Coronary artery (tissue), 2 donors: Measurements from ENCODE around the gene NPFF.

Source experiments
- DNase-seq: peaks from one replicate; pipeline ENCODE4 v3.0.0-alpha.2; 2017; ENCODE audit warnings: low spot score
- H3K27ac ChIP-seq, 2 donors: fragments of 200-600 bp; sonication (generic); one replicate each; pipeline ENCODE4 v1.5.1; 2016 to 2019
- H3K4me3 ChIP-seq: fragments of 200-600 bp; sonication (generic); 2 replicates; pipeline ENCODE4 v1.5.1; 2016; ENCODE audit warnings: mild to moderate bottlenecking, moderate library complexity
- TF ChIP-seq, protein P1 (sequence below): fragments of 200-600 bp; sonication (generic); IDR thresholded peaks from one replicate; pipeline ENCODE4 v1.5.1; 2019; ENCODE audit warnings: antibody characterized with exemption

Gene NPFF

GRCh38 chr12:53530061-53530460 is 22.8 kb upstream of the NPFF start:
- DNase-seq = no peak
- no peak overlapping the region for H3K4me3 ChIP-seq
- TF ChIP-seq, protein P1, sequence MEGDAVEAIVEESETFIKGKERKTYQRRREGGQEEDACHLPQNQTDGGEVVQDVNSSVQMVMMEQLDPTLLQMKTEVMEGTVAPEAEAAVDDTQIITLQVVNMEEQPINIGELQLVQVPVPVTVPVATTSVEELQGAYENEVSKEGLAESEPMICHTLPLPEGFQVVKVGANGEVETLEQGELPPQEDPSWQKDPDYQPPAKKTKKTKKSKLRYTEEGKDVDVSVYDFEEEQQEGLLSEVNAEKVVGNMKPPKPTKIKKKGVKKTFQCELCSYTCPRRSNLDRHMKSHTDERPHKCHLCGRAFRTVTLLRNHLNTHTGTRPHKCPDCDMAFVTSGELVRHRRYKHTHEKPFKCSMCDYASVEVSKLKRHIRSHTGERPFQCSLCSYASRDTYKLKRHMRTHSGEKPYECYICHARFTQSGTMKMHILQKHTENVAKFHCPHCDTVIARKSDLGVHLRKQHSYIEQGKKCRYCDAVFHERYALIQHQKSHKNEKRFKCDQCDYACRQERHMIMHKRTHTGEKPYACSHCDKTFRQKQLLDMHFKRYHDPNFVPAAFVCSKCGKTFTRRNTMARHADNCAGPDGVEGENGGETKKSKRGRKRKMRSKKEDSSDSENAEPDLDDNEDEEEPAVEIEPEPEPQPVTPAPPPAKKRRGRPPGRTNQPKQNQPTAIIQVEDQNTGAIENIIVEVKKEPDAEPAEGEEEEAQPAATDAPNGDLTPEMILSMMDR = no peak
- no peak overlapping the region for H3K27ac ChIP-seq

DNA sequence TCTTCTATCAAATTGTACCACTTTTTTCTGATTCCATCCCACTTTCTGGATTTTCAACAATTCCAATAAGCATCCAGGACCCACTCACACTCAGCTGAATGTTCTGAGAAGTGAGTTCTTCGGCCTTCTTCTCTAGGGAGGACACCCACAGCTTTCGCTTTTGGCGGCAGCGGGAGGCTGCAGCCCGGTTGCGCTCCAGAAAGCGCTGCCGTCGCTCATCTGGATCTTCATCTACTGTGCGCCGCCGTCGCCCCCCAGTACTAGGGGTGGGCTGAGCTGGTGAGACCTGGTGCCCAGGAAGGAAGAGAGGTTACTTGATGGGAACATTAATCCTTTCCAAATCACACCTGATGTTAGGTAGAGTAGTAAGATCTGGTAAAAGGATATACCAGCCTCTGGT is 17.2 kb upstream of the NPFF start:
- DNase-seq = no peak
- TF ChIP-seq, protein P1 = no peak
- Histone ChIP-seq H3K27ac (no peak overlapping the region), H3K4me3 (no peak overlapping the region)

DNA sequence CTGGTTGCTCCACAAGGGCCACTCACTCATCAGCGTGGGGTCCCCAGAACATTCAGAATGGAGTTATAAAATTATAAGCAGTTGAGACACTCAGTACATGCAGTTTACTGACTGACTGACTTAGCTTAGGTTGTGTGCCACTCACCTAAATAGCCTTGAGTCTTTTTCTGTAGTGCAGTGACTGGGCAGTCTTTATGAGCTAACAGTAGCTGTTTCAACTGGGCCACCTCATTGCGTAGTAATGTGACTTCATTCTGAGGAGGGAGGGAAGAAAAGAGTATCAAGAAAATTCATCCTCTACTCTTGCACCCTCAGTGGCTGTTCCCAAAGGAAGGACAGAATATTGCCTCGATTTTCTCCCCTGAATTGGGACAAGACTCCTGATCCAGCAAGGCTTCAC is 15.8 kb upstream of the NPFF start:
- no peak overlapping the region for H3K27ac ChIP-seq
- TF ChIP-seq, protein P1 = no peak
- DNase-seq = no peak

DNA sequence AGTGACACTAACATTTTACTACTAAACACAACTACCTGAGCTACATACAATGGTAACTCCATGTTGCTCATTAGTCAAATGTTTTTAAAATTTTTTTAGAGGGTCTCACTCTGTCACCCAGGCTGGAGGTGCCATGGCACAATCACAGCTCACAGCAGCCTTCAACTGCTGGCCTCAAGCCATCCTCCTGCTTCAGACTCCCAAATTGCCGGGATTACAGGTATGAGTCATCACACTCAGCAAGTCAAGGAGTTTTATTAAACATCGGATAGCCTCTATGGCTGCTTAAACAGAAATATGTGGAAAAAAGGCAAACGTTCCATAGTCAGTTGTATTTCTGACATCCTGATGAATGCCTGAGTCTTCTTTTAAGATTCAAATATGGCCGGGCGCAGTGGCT is 11.1 kb upstream of the NPFF start:
- no peak overlapping the region for H3K27ac ChIP-seq
- no peak for DNase-seq
- H3K4me3 ChIP-seq = no peak overlapping the region
- TF ChIP-seq, protein P1 = no peak

More for the DNA sequence above, 15.8 kb upstream of the NPFF start:
- H3K4me3 ChIP-seq = no peak overlapping the region

- TF ChIP-seq, protein P1 = no peak
- H3K27ac ChIP-seq = no peak overlapping the region
- no peak for DNase-seq
- no peak overlapping the region for H3K4me3 ChIP-seq
These were observed 9.6 kb upstream of the NPFF start for GRCh38 chr12:53516758-53517455.

DNA sequence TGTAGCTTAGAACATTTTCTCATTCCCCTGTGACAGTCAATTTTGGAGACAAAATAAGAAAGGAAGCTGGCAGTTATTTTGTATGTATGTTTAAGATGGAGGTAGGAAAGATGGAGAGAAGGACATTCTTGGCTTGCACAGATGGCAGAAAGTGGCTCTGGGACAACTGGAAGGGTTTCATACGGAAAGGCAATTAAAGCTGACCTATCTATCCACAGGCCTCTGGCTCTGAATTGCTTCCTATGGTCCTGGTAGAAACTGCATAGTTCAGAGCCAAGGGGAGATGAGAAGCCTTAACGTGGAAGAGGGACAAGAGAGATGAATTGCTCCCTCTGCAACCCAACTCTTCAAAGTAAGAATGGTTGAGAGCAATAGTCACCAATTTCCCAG is 8.0 kb upstream of the NPFF start:
- Histone ChIP-seq H3K27ac (no peak overlapping the region), H3K4me3 (no peak overlapping the region)
- DNase-seq = no peak
- TF ChIP-seq, protein P1 = no peak

DNA sequence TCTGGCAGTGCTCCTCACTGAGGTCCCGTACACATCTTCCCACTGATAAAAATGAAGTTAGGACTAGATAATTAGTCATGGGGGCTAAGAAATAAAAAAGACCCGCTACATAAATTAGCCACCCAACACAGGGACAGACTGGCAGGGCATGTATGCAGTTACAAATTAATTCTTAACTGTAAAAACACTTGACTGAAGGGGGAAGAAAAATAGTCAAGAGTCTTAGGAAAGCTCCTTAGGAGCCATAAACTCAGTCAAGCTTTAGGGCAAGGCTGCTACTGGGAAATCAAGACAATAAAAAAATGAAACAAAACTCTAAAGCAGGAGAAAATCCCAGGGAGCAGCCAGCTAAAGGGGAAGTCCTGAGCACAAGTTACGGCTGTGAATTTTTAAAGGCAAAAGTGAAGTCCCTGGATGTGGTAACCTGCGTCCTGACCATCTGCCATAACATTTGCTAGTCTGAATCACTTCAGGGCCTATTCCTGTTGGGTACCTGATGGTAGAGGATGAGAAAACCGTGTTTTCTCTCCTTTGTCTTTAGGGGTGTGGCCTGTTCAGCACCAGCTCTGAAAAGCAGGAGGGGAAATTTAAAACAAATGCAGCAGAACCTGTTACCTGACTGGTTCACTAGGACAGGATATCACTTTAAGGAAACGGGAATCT is 7.5 kb upstream of the NPFF start:
- H3K27ac ChIP-seq = no peak overlapping the region
- H3K4me3 ChIP-seq = no peak overlapping the region
- DNase-seq = no peak
- TF ChIP-seq, protein P1 = no peak
